NB4 (cell line): ENCODE data around the gene PHOX2B.
A peak's percentile ranks its signal among the peaks of the same experiment; 100 is the strongest.

Source experiments
- DNase-seq: peaks from one replicate; pipeline ENCODE4 v3.0.0; 2010; ENCODE audit warnings: low read depth
- H3K4me3 ChIP-seq: one replicate; pipeline ENCODE4 v1.5.1; 2011; ENCODE audit warnings: mild to moderate bottlenecking, low read depth, low read length, moderate library complexity
- MYC ChIP-seq: IDR thresholded peaks from 2 replicates; pipeline ENCODE4 v1.6.1; 2011; ENCODE audit warnings: low read depth, low read length
- POLR2A ChIP-seq: IDR thresholded peaks from 2 replicates; pipeline ENCODE4 v1.6.1; 2011; ENCODE audit warnings: mild to moderate bottlenecking; ENCODE audit not compliant: insufficient read length; ENCODE audit errors: extremely low read depth
- TF ChIP-seq, protein P1 (sequence below): IDR thresholded peaks from one replicate; pipeline ENCODE4 v1.5.1; 2012; ENCODE audit warnings: low read depth, low read length
- TF ChIP-seq, protein P2 (sequence below): IDR thresholded peaks from 2 replicates; pipeline ENCODE4 v1.6.1; 2011; ENCODE audit warnings: low read depth, low read length

Gene PHOX2B

DNA sequence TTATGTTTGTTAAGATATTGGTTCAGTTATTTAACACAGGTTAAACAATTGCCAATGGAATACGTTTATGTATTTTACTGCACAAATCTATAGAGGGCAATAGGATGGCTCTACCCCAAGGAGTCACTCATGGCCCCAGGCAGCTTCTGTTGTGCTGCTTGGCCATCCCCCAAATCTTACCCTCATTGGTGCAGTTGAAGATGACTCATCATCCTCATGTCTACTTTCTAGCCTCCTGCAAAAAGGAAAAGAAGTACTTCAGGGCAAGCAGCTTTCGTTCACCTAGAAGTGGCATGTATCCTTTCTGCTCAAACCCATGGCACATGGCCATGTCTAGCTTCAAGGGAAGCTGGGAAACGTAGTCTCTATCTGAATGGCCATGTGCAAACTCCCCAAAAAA is 14.2 kb downstream of the PHOX2B start:
- peak; percentile 9 for DNase-seq
- TF ChIP-seq MYC (no peak), POLR2A (no peak)
- TF ChIP-seq, protein P1, sequence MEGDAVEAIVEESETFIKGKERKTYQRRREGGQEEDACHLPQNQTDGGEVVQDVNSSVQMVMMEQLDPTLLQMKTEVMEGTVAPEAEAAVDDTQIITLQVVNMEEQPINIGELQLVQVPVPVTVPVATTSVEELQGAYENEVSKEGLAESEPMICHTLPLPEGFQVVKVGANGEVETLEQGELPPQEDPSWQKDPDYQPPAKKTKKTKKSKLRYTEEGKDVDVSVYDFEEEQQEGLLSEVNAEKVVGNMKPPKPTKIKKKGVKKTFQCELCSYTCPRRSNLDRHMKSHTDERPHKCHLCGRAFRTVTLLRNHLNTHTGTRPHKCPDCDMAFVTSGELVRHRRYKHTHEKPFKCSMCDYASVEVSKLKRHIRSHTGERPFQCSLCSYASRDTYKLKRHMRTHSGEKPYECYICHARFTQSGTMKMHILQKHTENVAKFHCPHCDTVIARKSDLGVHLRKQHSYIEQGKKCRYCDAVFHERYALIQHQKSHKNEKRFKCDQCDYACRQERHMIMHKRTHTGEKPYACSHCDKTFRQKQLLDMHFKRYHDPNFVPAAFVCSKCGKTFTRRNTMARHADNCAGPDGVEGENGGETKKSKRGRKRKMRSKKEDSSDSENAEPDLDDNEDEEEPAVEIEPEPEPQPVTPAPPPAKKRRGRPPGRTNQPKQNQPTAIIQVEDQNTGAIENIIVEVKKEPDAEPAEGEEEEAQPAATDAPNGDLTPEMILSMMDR = no peak
- no peak overlapping the region for H3K4me3 ChIP-seq

DNA sequence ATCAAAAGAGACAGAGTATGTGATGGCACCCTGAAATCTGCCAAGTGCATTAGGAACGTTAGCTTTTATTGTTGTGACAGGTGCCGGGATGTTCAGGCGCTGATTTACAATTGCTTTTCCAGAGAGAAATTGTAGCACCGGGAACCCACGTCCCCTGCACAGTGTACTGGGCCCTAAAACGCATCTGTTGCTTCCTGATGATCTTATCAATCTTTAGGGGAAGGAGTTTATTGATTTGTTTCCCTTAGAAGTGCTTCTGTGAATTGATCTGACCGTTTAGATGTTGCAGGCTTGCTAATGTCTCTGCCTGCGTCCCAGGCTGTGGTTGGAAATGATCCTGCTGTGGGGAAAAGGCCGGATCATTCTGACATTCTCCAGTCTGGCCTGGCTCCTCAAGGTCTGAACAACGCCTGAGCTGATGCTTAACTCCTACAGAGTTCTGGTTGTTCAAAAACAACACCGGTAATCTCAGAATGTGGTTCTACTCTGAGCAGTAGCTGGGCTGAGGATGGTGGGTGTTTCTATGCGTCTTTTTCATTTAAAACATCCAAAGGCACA is 16.9 kb downstream of the PHOX2B start:
- no peak for TF ChIP-seq MYC
- TF ChIP-seq POLR2A = no peak
- TF ChIP-seq, protein P2, sequence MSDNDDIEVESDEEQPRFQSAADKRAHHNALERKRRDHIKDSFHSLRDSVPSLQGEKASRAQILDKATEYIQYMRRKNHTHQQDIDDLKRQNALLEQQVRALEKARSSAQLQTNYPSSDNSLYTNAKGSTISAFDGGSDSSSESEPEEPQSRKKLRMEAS = no peak
- TF ChIP-seq, protein P1 = no peak
- H3K4me3 ChIP-seq = no peak overlapping the region
- no peak for DNase-seq

DNA sequence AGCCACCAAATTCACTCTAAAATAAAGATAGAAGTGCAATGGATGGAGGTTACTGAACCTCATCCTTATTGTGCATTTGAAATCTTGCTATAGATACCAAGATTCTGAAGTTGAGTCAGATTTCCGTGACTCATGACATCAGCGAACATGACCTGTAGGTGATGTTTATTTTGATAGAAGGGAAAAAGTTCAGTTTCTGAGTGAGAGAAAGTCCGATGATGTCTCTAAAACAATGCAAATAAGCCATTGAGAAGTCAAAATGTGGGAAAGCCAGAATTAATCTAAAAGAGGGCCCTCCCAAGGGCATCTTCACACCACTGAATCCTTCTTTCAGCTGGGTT is 20.0 kb downstream of the PHOX2B start:
- no peak overlapping the region for H3K4me3 ChIP-seq
- DNase-seq = no peak
- TF ChIP-seq POLR2A (no peak), MYC (no peak)
- TF ChIP-seq, protein P1 = no peak
- TF ChIP-seq, protein P2 = no peak

DNA sequence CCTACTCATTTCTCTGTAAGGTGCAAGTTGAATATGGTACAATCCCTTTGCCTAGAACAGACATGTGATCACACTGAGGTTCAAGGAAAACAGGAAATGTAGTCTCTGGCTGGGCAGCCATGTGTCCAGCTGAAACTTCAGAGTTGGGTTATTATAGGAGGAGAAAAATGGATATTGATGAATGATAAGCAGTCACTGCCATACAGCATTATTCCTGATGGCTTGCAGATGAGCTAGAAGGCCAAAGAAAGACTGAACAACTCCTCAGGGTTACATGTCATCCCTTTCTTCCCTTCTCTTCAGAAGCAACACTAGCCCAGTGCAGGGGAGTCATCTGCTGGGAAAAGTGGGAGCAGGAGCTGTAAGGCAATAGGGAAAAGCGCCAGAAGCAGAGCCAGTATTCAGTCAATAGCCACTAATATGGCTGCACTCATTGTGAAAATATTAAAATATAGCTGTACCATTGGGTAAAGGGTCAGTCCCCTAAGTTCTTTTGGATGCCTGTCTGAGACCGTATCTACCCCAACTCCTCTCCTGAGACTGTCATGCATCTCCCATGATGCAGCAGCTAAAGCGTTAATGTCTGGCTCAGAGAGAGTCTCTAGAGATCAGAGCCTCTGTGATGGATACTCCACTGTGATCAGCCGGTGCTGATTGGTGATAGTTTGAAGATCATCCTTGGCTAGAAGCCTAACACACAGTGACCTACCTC is 20.5 kb downstream of the PHOX2B start:
- no peak for TF ChIP-seq POLR2A
- TF ChIP-seq MYC = no peak
- TF ChIP-seq, protein P2 = no peak
- TF ChIP-seq, protein P1 = no peak
- H3K4me3 ChIP-seq = no peak overlapping the region
- DNase-seq = no peak

DNA sequence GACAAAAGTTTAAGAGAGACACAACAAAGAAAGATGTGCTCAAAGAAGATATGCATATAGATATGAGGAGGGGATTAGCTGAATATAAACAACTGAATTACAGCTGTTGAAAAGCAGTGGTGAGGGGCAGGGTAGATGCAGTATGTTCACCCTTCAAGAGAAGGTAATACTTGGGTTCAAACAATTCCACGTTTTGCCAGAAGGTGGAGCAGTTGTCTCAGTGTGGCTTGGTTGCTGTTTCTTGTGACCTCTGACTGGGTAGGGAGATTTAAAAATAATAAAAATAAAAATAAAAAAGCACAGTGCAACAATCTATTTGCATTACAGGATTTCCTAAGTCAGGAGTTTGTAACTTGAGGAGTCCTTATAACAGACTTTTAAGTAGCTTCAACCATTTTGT is 23.3 kb downstream of the PHOX2B start:
- TF ChIP-seq, protein P1 = peak; percentile 51
- TF ChIP-seq MYC = no peak
- no peak overlapping the region for H3K4me3 ChIP-seq
- DNase-seq = peak; percentile 24

DNA sequence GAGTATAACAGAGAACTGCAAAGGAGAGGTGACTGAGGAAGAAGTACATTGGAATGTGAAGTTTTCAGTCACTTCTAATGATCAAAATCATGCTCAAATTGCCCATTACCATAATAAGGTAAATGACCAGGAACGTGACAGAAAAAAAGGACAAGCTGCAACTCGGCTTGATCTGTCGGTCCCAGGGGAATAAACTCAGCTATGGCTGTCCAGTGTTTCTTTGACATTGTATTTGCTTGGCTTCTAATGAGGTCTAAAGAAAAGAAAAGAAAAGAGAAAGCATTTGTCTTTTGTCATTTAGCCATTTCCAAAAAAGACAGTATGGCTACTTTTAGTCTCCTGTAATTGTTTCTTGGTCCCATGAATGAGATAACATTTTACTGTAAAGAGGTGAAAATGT is 25.2 kb downstream of the PHOX2B start:
- no peak overlapping the region for H3K4me3 ChIP-seq
- DNase-seq = no peak
- TF ChIP-seq MYC (no peak), POLR2A (no peak)
- TF ChIP-seq, protein P1 = no peak
- TF ChIP-seq, protein P2 = no peak
